AG08395 (cell line): ENCODE results near the gene ZNHIT3.
"Not testable (repeated sequence)": the region's sequence is repeated elsewhere in the genome, so short reads cannot be mapped to it uniquely, and the experiment has no call there.

Experiments
- DNase-seq: peaks from one replicate; pipeline ENCODE4 v3.0.0; 2012; ENCODE audit warnings: mixed read lengths, low spot score

ZNHIT3 gene

GRCh38 chr17:36484021-36484420 lies 2.5 kb upstream of the ZNHIT3 start:
- DNase-seq: not testable (repeated sequence)

GRCh38 chr17:36485027-36485426 lies 1.5 kb upstream of the ZNHIT3 start:
- DNase-seq: no peak

DNA sequence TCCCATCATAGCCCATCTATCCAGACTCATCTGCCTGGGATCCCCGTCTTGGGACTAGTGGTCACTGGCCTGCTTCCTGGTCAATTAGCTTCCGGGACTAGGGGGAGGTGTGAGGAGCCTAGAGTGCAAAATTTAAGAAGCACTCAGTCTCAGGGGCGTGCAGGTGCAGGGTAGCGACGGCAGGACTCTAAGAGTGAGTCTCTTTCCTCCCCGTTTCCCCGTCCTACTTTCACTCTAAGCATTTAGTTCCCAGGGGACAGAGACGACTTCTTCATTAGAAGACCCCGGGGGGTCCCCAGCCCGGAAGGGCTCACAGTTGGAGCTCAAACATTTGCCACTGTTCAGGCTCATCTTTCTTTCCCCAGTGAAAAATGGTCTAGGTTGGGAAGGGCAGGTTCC lies 677 bp upstream of the ZNHIT3 start:
- no peak for DNase-seq

GRCh38 chr17:36493956-36494355 lies 7.5 kb downstream of the ZNHIT3 start:
- no peak for DNase-seq

DNA sequence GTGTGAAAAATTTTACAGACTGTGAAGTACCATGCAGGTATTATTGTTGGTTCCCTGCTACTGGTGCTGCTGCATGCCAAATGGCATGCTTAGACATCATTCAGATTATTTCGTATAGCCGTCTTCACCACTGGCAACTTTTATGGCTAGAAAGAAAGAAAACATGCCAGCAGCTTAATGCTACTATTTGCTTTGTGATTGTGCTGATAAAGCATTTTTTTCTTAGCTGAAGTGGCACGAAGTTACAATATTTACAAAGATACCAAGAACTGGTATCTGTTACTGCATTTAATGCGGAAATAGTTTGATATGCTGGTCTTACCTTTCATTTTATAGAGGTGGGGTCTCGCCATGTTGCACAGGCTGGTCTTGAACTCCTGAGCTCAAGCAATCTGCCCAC lies 8.2 kb downstream of the ZNHIT3 start:
- no peak for DNase-seq

DNA sequence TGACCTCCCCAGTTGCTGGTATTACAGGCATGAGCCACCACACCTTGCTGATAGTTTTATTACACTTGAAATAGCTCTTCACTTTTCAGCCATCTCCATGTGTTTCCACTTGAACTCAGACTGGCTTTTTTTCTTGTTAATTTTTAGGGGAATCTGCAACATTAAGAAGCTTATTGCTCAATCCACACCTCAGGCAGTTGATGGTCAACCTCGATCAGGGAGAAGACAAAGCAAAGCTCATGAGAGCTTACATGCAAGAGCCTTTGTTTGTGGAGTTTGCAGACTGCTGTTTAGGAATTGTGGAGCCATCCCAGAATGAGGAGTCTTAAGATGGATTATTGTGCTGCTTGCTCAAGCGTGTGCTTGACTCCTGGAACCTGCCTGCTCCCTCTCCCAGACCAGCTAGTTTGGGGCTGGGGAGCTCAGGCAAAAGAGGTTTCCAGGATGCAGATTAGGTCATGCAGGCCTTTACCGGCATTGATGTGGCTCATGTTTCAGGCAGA lies 8.6 kb downstream of the ZNHIT3 start:
- DNase-seq: no peak

DNA sequence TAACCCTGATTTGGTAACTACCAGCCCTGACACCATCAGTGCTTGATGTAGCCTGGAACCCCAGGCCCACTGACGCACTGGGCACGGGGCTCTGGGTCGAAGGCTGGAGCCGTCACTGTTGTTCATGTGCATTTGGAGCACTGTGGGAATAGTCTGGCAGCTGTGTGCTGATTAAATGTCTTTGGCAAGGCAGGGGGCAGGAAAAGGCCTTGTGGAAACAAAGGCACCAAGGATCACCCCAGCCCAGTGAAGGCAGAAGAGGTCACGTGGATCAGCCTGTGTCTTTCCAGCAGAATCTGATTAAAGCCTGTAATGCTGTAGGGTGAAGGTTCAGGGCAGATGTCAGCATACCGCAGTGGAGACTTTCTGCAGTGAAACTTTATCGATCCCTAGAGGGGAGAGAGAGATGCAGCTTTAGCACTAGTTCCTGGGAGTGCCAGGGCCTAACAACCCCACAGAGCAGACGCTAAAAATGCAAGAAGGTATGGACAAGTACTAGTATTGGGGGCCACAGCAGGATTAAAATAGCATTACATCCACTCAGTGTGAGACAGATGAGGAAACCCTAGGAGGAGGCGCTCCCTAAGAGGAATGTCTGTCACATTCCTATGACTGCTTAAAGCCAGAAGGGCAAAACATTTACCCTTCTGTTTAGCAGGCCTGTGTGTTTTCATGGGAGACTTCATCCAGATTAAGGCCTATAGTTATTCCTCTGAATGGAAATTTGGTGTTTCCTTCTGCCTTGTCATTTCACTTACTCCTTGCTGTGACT lies 9.7 kb downstream of the ZNHIT3 start:
- DNase-seq: no peak

DNA sequence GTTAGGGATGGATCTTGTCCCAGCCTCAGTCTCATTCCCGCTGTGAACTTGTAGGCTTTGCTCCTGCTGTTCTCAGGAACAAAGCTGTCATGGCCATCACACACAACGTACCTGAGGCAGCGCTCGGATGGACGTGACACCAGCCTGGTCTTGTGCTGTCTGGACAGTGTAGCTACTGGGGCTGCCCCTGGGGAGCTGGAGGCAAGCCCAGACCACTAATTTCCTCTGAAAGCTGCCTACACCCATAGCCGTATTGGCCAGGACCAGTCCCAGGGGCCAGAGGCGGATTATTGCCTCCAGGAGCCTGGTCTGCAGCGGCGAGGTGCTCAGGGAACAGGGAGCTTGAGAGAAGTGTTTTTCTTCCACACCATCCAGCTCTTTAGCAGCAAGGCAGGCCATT lies 11.7 kb downstream of the ZNHIT3 start:
- no peak for DNase-seq

DNA sequence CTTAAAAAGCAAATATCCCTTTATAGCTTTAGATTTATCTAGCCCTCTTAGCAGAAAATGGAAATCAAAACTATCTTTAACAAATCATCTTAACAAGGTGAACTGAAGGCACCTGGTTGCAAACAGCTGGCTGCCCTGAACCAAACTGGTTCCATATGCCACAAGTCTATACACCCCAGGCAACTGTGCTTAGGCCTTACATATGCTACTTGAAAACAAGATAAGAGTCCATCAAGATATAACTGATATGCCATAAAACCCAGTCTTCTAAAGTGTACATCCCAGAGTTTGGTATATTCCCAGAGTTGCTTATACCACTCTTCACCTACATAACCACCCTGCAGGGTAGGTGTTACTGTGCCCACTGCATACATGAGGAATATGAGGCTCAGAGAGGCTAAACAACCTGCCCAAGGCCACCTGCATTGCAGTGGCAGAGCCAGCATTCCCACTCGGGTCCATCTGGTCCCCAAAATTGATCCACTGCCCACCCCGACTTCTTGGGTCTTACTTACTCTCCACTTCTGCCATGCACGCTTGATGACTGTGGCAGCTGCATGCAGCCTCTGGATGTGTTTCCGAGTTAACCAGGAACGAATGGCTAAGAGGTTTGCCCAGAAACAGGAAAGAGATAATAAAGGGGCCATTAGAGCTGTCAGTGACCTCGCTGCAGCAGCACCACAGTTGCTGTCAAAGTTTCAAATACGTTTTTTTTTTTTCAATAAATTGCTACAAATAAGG lies 12.2 kb downstream of the ZNHIT3 start:
- no peak for DNase-seq

GRCh38 chr17:36500745-36501225 lies 14.3 kb downstream of the ZNHIT3 start:
- no peak for DNase-seq

DNA sequence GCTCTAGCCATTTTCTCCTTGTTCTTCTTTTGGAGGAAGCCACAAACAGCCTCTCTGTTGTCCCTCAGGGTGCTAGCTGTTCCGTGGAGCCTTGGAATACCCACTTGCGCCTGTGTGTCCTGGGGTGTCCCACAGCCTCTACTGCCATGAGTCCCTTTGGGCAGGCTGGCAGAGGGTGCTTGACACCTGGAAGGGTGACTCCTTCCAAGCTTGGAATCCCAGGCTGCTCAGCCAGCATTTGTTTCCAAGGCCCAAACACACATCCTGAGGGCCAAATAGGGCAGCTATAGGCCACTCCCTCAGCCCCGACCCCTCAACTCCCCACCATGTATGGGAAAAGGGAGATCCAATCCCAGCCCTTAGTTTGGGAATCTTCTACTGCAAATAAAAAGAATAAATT lies 14.9 kb downstream of the ZNHIT3 start:
- no peak for DNase-seq

DNA sequence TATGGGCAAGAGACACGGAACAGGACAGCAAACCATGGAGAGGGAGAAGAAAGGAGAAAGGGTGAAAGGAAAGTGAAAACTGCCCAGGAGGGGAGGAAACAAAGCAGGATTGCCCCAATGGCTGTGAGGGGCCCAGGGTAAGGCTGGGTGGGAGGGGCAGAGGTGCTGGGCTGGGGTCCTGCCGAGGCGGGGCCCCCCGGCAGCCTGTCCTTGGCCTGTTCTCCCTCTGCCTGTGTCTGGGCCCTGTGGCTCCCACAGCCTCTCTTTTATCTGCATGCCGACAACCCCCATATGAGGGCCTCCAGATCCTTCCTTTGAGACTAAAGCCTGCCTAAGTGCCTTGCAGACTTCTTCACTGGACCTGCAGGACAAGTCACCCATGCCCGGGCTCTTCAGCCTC lies 15.5 kb downstream of the ZNHIT3 start:
- DNase-seq: no peak

GRCh38 chr17:36503456-36504155 lies 17.1 kb downstream of the ZNHIT3 start:
- DNase-seq: no peak

DNA sequence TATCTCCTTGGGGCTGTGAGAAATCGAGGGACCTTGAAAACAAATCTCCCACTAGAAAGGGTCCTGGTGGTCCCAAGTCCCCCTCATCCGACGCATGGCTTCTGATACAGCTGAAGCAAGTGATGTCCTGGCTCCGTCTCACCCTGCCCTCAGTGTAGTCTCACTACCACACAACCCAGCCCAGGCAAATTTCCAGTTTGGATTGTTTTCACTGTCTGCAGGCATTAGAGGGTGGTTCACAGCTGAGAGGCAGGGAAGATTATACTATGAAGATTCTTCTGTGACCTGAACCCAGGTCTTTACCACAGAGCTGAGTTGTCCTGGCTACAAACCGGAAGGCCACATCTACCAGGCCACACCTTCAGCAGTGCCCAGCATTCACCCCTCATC lies 17.7 kb downstream of the ZNHIT3 start:
- no peak for DNase-seq

- DNase-seq: no peak
Measured at GRCh38 chr17:36505171-36505570, 18.7 kb downstream of the ZNHIT3 start.

DNA sequence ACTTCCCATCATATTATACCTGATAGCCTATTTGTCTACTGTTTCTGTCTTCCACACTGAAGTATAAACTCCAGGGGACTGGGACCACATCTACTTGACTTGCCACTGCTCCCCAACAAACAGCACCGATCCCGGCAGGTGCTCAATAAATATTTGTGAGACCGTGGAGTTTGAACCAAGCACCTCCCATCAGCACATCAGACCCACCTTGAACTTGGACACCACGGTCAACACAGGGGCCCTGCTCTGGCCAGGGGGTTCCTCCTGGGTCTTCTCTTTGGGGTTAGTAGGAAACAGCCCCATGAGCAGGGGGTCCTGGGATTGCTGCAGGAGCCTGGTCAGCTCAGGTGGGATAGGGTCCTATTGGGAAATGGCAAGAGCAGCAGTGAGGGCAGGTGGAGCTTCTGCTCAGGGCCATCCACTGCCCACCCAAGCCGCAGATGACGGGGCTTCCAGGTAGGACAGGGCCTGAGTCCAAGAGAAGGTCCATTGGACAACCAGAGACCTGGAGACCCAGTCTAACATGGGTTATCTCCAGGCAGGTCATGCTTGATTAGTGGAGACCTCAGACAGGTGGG lies 19.9 kb downstream of the ZNHIT3 start:
- no peak for DNase-seq

GRCh38 chr17:36506831-36507230 lies 20.4 kb downstream of the ZNHIT3 start:
- DNase-seq: no peak

DNA sequence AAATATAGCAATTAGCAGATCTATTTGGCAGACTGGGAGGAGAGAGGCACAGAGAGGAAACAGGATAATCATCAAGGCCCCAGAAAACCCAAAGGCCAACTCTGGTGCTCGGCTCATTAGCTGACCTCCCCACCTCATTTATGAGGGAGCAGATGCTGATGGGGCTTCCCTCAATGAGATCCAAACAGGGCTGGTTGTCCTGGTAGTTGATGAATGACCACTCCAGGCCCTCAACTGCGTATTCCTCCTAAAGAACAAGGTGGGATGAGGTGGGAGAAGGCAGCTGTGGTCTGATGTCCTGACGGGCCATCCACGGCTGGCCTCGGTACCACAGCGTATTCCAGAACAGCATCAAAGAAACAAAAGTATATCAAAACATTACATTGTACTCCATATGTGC lies 20.8 kb downstream of the ZNHIT3 start:
- no peak for DNase-seq

DNA sequence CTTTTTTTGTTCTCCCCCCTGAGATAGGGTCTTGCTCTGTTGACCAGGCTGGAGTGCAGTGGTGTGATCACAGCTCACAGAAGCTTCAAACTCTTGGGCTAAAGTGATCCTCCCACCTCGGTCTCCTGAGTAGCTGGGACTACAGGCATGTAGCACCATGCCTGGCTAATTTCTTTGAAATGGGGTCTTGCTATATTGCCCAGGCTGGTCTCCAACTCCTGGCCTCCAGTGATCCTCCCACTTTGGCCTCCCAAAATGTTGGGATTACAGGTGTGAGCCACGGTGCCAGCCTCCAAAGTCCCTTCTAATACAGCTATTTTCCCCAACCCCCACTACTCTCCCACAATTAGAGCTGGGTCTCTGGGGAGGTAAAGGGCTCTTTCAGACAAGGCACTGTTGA lies 22.0 kb downstream of the ZNHIT3 start:
- DNase-seq: not testable (repeated sequence)

DNA sequence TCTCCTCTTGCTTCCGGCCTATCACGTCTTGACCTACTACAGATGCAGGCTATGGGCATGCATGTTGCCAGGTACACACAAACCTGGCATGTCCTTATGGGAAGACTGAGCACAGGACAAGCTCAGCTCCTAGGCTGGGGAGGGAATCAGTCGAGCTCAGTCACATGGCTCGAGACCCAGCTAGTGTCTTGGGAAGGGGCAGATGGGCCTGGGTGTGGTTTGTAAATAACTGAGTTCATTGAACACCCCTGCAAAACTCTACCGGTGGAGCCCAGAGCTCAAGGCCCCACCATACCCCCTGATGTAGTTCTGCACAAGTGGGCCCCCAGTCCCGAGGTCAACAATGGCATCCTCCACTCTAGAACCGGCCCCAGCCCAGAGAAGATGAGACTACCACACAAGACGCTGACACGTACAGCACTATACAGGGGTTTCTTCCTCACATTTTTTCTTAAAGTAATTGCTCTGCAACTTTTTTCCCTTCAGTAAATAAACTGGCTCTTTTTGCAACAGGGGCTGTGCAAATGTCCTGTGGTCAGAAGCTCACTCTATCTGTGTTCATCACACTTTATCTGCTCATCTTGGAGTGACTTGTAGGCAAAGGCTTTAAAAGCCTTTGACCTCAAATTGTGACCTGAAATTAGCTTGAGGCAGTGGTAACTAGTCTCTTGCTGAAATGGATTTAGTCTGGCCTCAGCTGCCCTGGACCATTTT lies 22.9 kb downstream of the ZNHIT3 start:
- DNase-seq: no peak

DNA sequence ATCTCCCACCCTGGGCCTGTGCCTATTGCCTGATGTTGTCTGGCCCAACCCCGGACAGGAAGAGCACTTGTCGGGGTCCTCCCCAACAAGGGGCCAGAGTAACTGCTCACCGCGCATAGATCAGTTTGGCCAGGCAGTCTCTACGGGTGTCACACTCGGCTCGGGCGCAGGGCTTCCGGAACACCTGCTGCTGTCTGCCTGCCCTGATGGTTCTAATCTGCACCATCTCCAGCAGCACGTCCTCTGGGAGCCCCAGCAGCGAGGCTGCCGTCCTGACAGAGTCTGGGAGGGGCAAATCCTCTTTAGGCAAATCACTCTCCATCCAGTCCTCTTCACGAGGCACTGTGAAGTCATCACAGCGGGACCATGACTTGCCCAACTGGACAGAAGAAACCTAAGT lies 24.2 kb downstream of the ZNHIT3 start:
- DNase-seq: no peak

DNA sequence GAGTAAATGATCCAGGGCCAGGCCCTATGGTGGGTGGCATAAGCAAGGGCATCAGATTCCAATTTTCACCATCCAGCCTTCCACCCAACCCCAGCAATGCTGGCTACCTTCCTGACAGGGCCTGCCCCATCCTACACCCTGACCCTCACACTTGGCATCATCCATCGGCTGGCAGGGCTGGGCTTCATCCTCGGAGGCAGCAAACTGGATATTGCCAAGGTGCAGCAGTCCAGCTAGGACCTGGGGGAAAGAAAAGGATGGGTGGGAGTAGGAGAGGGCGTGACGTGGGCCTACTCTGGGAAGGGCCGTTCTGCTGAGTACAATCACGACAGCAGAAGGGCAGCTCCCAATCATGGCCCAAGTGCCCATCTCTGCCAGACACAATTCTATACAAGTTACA lies 24.7 kb downstream of the ZNHIT3 start:
- no peak for DNase-seq
